H1 (cell line): ENCODE results near the gene DIP2B. TPM values are rescaled to one million over a fixed set of nuclear protein-coding genes. Genes with fewer than 3 reads are reported as not detected.

Experiments
- CTCF ChIA-PET: fragments of 300-600 bp; sonication (Branson Sonifier 250); formaldehyde crosslinking; loops from one replicate; lab custom pipeline; 2021; ENCODE audit not compliant: partially characterized antibody; lab: Charles Lee
- POLR2A ChIA-PET: fragments of 300-600 bp; sonication (Branson Sonifier 250); formaldehyde crosslinking; loops from one replicate; lab custom pipeline; 2021; ENCODE audit warnings: inconsistent platforms; ENCODE audit not compliant: partially characterized antibody; lab: Charles Lee
- DNase-seq, 2 experiments: peaks; one replicate each; pipeline versions ENCODE4 v3.0.0 to v3.0.0-alpha.2; 2010 to 2022; ENCODE audit warnings: low spot score in 2 of 2, low read depth in 1 of 2, mixed read lengths in 1 of 2
- FAIRE-seq: peaks from 2 replicates; lab custom pipeline; 2011; peaks lifted over from hg19 to GRCh38; lab: Jason Lieb, UNC
- H2AFZ ChIP-seq: 2 replicates; pipeline ENCODE4 v1.8.1; 2012; ENCODE audit warnings: low read length, inconsistent platforms
- H2AK5ac ChIP-seq: 2 replicates; pipeline ENCODE4 v1.6.1; 2013; ENCODE audit warnings: low read depth, low read length
- H2BK120ac ChIP-seq: replicated peaks from 2 replicates; pipeline ENCODE3; 2013; ENCODE audit warnings: low read depth, low read length, inconsistent platforms
- H2BK12ac ChIP-seq: 2 replicates; pipeline ENCODE4 v1.6.1; 2013; ENCODE audit warnings: low read depth, low read length
- H2BK15ac ChIP-seq: 2 replicates; pipeline ENCODE4 v1.6.1; 2013; ENCODE audit warnings: low read length
- H2BK20ac ChIP-seq: 2 replicates; pipeline ENCODE4 v1.6.1; 2013; ENCODE audit warnings: low read length
- H2BK5ac ChIP-seq: 2 replicates; pipeline ENCODE4 v1.6.1; 2013; ENCODE audit warnings: low read depth, low read length
- H3K14ac ChIP-seq: 2 replicates; pipeline ENCODE4 v1.6.1; 2013; ENCODE audit warnings: inconsistent platforms; ENCODE audit not compliant: insufficient read length
- H3K18ac ChIP-seq: 2 replicates; pipeline ENCODE4 v1.6.1; 2013; ENCODE audit warnings: low read length; ENCODE audit errors: extremely low read depth
- H3K23ac ChIP-seq: 2 replicates; pipeline ENCODE4 v1.6.1; 2013; ENCODE audit warnings: inconsistent platforms; ENCODE audit not compliant: insufficient read length
- H3K23me2 ChIP-seq: 2 replicates; pipeline ENCODE4 v1.6.1; 2013; ENCODE audit warnings: low read depth, low read length
- H3K27ac ChIP-seq: 2 replicates; pipeline ENCODE4 v1.6.1; 2011; ENCODE audit warnings: low read depth, low read length, inconsistent platforms
- H3K27me3 ChIP-seq, 4 experiments: replicated peaks in 1 of 4; 1 replicate in 1 of 4; 2 replicates in 3 of 4; pipeline versions ENCODE4 v1.6.1 to v1.8.1; 2011 to 2013; ENCODE audit warnings: low read length in 3 of 4, mild to moderate bottlenecking in 3 of 4, inconsistent platforms in 2 of 4, mixed read lengths in 2 of 4, moderate library complexity in 1 of 4; ENCODE audit not compliant: control insufficient read depth in 3 of 4, insufficient read depth in 3 of 4; ENCODE audit errors: extremely low read depth in 1 of 4
- H3K36me3 ChIP-seq, 4 experiments: 2 replicates each; pipeline versions ENCODE4 v1.6.1 to v1.8.1; 2011 to 2013; ENCODE audit warnings: mild to moderate bottlenecking in 4 of 4, low read length in 3 of 4, moderate library complexity in 2 of 4, control low read depth in 1 of 4, inconsistent platforms in 1 of 4; ENCODE audit not compliant: insufficient read depth in 4 of 4, control insufficient read depth in 2 of 4
- H3K4ac ChIP-seq: replicated peaks from 2 replicates; pipeline ENCODE3; 2013; ENCODE audit warnings: low read length, low read depth, mixed read lengths, inconsistent platforms; ENCODE audit not compliant: insufficient read length
- H3K4me1 ChIP-seq, 4 experiments: replicated peaks in 1 of 4; 1 replicate in 1 of 4; 2 replicates in 3 of 4; pipeline versions ENCODE4 v1.6.1 to v1.8.1; 2011 to 2013; ENCODE audit warnings: low read length in 3 of 4, inconsistent platforms in 2 of 4, mixed read lengths in 1 of 4; ENCODE audit not compliant: insufficient read depth in 4 of 4, control insufficient read depth in 3 of 4
- H3K4me2 ChIP-seq, 2 experiments: 2 replicates each; pipeline versions ENCODE4 v1.6.1 to v1.8.1; 2011 to 2013; ENCODE audit warnings: low read depth in 2 of 2, low read length in 2 of 2, control low read depth in 1 of 2, inconsistent platforms in 1 of 2, mild to moderate bottlenecking in 1 of 2; ENCODE audit not compliant: insufficient read depth in 1 of 2
- H3K4me3 ChIP-seq, 4 experiments: fragments of 200-600, 300-600 bp in 1 of 4; sonication (generic), shearing (Covaris generic), sonication (Bioruptor Twin) in 1 of 4; 2 replicates each; pipeline versions ENCODE4 v1.5.1 to v1.8.1; 2011 to 2016; ENCODE audit warnings: low read length in 4 of 4, low read depth in 3 of 4, control low read depth in 2 of 4, inconsistent platforms in 2 of 4, mild to moderate bottlenecking in 2 of 4, mixed read lengths in 1 of 4, moderate library complexity in 1 of 4; ENCODE audit not compliant: insufficient read depth in 2 of 4; ENCODE audit errors: extremely low read depth in 1 of 4
- H3K56ac ChIP-seq: replicated peaks from 2 replicates; pipeline ENCODE3; 2013; ENCODE audit warnings: low read depth, mild to moderate bottlenecking, mixed read lengths, low read length, inconsistent platforms; ENCODE audit not compliant: insufficient read length
- H3K79me1 ChIP-seq: 2 replicates; pipeline ENCODE4 v1.6.1; 2013; ENCODE audit warnings: low read depth, low read length, control low read depth
- H3K79me2 ChIP-seq, 2 experiments: 2 replicates each; pipeline versions ENCODE4 v1.6.1 to v1.8.1; 2012 to 2013; ENCODE audit warnings: low read length in 2 of 2, mild to moderate bottlenecking in 2 of 2, inconsistent platforms in 1 of 2; ENCODE audit not compliant: insufficient read depth in 2 of 2, control insufficient read depth in 1 of 2
- H3K9ac ChIP-seq, 4 experiments: replicated peaks in 1 of 4; 1 replicate in 1 of 4; 2 replicates in 3 of 4; pipeline versions ENCODE4 v1.6.1 to v1.8.1; 2011 to 2013; ENCODE audit warnings: low read depth in 3 of 4, low read length in 3 of 4, control low read depth in 2 of 4, mild to moderate bottlenecking in 2 of 4, moderate library complexity in 2 of 4, inconsistent platforms in 1 of 4; ENCODE audit errors: extremely low read depth in 1 of 4
- H3K9me3 ChIP-seq, 2 experiments: 2 replicates each; pipeline versions ENCODE4 v1.6.1 to v1.8.1; 2012 to 2013; ENCODE audit warnings: mild to moderate bottlenecking in 2 of 2, moderate library complexity in 2 of 2, control low read depth in 1 of 2, inconsistent platforms in 1 of 2, low read depth in 1 of 2, low read length in 1 of 2, mixed read lengths in 1 of 2; ENCODE audit not compliant: insufficient read depth in 2 of 2
- H4K20me1 ChIP-seq, 2 experiments: replicated peaks in 1 of 2; 2 replicates each; pipeline versions ENCODE3 to v1.8.1; 2011 to 2013; ENCODE audit warnings: inconsistent platforms in 2 of 2, low read length in 2 of 2, mild to moderate bottlenecking in 1 of 2; ENCODE audit not compliant: insufficient read depth in 2 of 2, control insufficient read depth in 1 of 2
- H4K5ac ChIP-seq: 2 replicates; pipeline ENCODE4 v1.6.1; 2013; ENCODE audit warnings: low read length, low read depth, mixed read lengths, inconsistent platforms; ENCODE audit not compliant: insufficient read length
- H4K8ac ChIP-seq: 2 replicates; pipeline ENCODE4 v1.8.0; 2013; ENCODE audit warnings: mild to moderate bottlenecking, moderate library complexity, low read length, inconsistent platforms; ENCODE audit not compliant: insufficient read depth; ENCODE audit errors: extremely low read depth
- H4K91ac ChIP-seq: replicated peaks from 2 replicates; pipeline ENCODE3; 2013; ENCODE audit warnings: low read length, mixed read lengths, inconsistent platforms; ENCODE audit not compliant: insufficient read length
- ASH2L ChIP-seq: fragments of 200-600, 300-600 bp; sonication (generic); IDR thresholded peaks from one replicate; pipeline ENCODE4 v1.7.1; 2017; ENCODE audit warnings: low read length
- CEBPB ChIP-seq: IDR thresholded peaks from 2 replicates; pipeline ENCODE4 v1.6.1; 2012; ENCODE audit warnings: low read depth, low read length
- CHD2 ChIP-seq: IDR thresholded peaks from 2 replicates; pipeline ENCODE4 v1.6.1; 2012; ENCODE audit warnings: low read length, improper control_type of control experiment
- EGR1 ChIP-seq: IDR thresholded peaks from 2 replicates; pipeline ENCODE4 v1.6.1; 2011; ENCODE audit warnings: low read depth, low read length, borderline replicate concordance
- FOSL1 ChIP-seq: IDR thresholded peaks from 2 replicates; pipeline ENCODE4 v1.6.1; 2011; ENCODE audit warnings: mild to moderate bottlenecking, low read depth, low read length, moderate library complexity; ENCODE audit not compliant: insufficient read depth
- KDM1A ChIP-seq: fragments of 200-600, 300-600 bp; sonication (generic); IDR thresholded peaks from 2 replicates; pipeline ENCODE4 v1.7.1; 2016; ENCODE audit warnings: mild to moderate bottlenecking, low read length, borderline replicate concordance
- KDM5A ChIP-seq: fragments of 200-600 bp; IDR thresholded peaks from 2 replicates; pipeline ENCODE4 v1.7.1; 2012; ENCODE audit warnings: mild to moderate bottlenecking, low read length, inconsistent platforms, mixed read lengths
- MAX ChIP-seq: IDR thresholded peaks from 2 replicates; pipeline ENCODE4 v1.6.1; 2012; ENCODE audit warnings: inconsistent platforms
- NANOG ChIP-seq: IDR thresholded peaks from 2 replicates; pipeline ENCODE4 v1.6.1; 2011; ENCODE audit warnings: low read length, low read depth, mild to moderate bottlenecking, inconsistent platforms; ENCODE audit not compliant: insufficient read depth, poor library complexity, severe bottlenecking
- NRF1 ChIP-seq: IDR thresholded peaks from 2 replicates; pipeline ENCODE4 v1.6.1; 2011; ENCODE audit warnings: mild to moderate bottlenecking, low read depth, low read length, improper control_type of control experiment
- RAD21 ChIP-seq, 2 experiments: IDR thresholded peaks in 1 of 2; conservative IDR thresholded peaks in 1 of 2; 2 replicates each; pipeline ENCODE4 v1.6.1; 2011; ENCODE audit warnings: low read depth in 2 of 2, low read length in 2 of 2, improper control_type of control experiment in 1 of 2, inconsistent platforms in 1 of 2, mild to moderate bottlenecking in 1 of 2, moderate library complexity in 1 of 2
- RBBP5 ChIP-seq: IDR thresholded peaks from 2 replicates; pipeline ENCODE4 v1.7.1; 2012; ENCODE audit warnings: low read depth, mild to moderate bottlenecking, inconsistent platforms, low read length, moderate library complexity, borderline replicate concordance
- RFX5 ChIP-seq: IDR thresholded peaks from 2 replicates; pipeline ENCODE4 v1.6.1; 2011; ENCODE audit warnings: low read depth, low read length, improper control_type of control experiment, borderline replicate concordance
- SP4 ChIP-seq: IDR thresholded peaks from 2 replicates; pipeline ENCODE4 v1.6.1; 2012; ENCODE audit warnings: low read length, inconsistent platforms
- ZNF274 ChIP-seq: IDR thresholded peaks from 2 replicates; pipeline ENCODE4 v1.7.0; 2012; ENCODE audit warnings: low read length, borderline replicate concordance; ENCODE audit errors: extremely low read depth
- WGBS, 2 experiments: shearing (Covaris generic) in 1 of 2; methylation state at CpG; one replicate each; pipeline versions ENCODE4 v1.1.6 to v1.1.7; 2013 to 2015; ENCODE audit warnings: low lambda C conversion rate in 2 of 2, mixed read lengths in 2 of 2, inconsistent platforms in 1 of 2, low coverage in 1 of 2, missing lambda C conversion rate in 1 of 2; ENCODE audit not compliant: insufficient replicate concordance in 2 of 2, insufficient coverage in 1 of 2, insufficient read length in 1 of 2; ENCODE audit errors: extremely low coverage in 1 of 2, missing lambda C conversion rate in 1 of 2; 5-methylcytosine and 5-hydroxymethylcytosine counted together
- polyA plus RNA-seq, 7 experiments: library from polyadenylated mRNA; depleted of rRNA in 3 of 7; stranded (reverse) in 5 of 7; unstranded in 2 of 7; fragments of >200 nt in 5 of 7; fragments of 200-250 nt in 2 of 7; gene quantifications; 1 replicate in 5 of 7; 2 replicates in 1 of 7; 4 replicates in 1 of 7; pipeline versions ENCODE4 v1.2.1 to v1.2.3, GENCODE V29; 2011 to 2013; ENCODE audit warnings: missing spikeins in 2 of 7, mixed read lengths in 2 of 7
- total RNA-seq: library from RNA; stranded (reverse); fragmentation: NEBNext Ultra II Directional; extraction: Animal tissue kit (Norgen Biotek cat#: 25700); gene quantifications from 2 replicates; pipeline ENCODE4 v1.2.1, GENCODE V29; 2021

DIP2B gene
- total and polyA plus RNA-seq, 2 of the 8 experiments (the other 6 are each of a cell fraction or from before 2014, with no cell fraction given), result 11.1 to 29.6 TPM

- H3K4me3 ChIP-seq, result no peak overlapping the region
- H4K5ac ChIP-seq, result no peak overlapping the region
- H4K91ac ChIP-seq, result no peak overlapping the region
- 90% methylated on average over 3 of the region's 3 CpGs; no CpG with 5 or more reads in 1 of the 2 experiments for WGBS, 2 experiments
- H3K4ac ChIP-seq, result no peak overlapping the region
- no peak overlapping the region for H2BK12ac ChIP-seq
- no peak overlapping the region for H3K18ac ChIP-seq
- H3K4me1 ChIP-seq, result no peaks in the 10 kb centered on the region
- H3K14ac ChIP-seq, result no peak overlapping the region
- no peaks in the 10 kb centered on the region for H4K20me1 ChIP-seq
- CTCF ChIA-PET, result interaction anchor here (0.8 to 1.2 kb wide), 4 partner anchors 9 to 225 kb away, joined by 3 to 6 read pairs (median 4); no protein-coding TSS in a partner anchor
- H3K56ac ChIP-seq, result no peak overlapping the region
- POLR2A ChIA-PET, result interaction anchor here (2.0 kb wide), 1 partner anchor 31 kb away, joined by 5 read pairs; no protein-coding TSS in a partner anchor
- H4K8ac ChIP-seq, result no peak overlapping the region
- H3K9me3 ChIP-seq, result no peaks in the 10 kb centered on the region
- H3K79me1 ChIP-seq, result no peaks in the 10 kb centered on the region
- no peaks in the 10 kb centered on the region for H3K23me2 ChIP-seq
- H3K36me3 ChIP-seq, result peaks cover 4 to 18% (median 13%) of the 10 kb centered on the region in 4 experiments; a peak in 5 of 8 replicates
- H3K9ac ChIP-seq, result no peak overlapping the region
- no peak for DNase-seq
- no peak overlapping the region for H2BK5ac ChIP-seq
- no peaks in the 10 kb centered on the region for H3K27me3 ChIP-seq
- H3K23ac ChIP-seq, result no peak overlapping the region
- H2BK120ac ChIP-seq, result no peak overlapping the region
- H2AK5ac ChIP-seq, result no peak overlapping the region
- H2AFZ ChIP-seq, result no peak overlapping the region
- H2BK20ac ChIP-seq, result no peak overlapping the region
- H3K79me2 ChIP-seq, result no peaks in the 10 kb centered on the region
- no peak overlapping the region for H3K27ac ChIP-seq
- no peak overlapping the region for H2BK15ac ChIP-seq
- no peak for FAIRE-seq
- H3K4me2 ChIP-seq, result no peak overlapping the region
- TF ChIP-seq KDM5A (no peak), NRF1 (no peak), FOSL1 (no peak), CEBPB (no peak), ASH2L (no peak), RBBP5 (no peak), RFX5 (no peak), ZNF274 (no peak), SP4 (no peak), NANOG (no peak), RAD21 (IDR thresholded peaks at IDR 0.05 in 1 of 2, conservative IDR thresholded peaks at IDR 0.05 in 1 of 2; ENCODE audit: low read depth in 2 of 2, low read length in 2 of 2) (no peak), MAX (no peak), EGR1 (no peak), KDM1A (no peak), CHD2 (no peak)
Measured at GRCh38 chr12:50733706-50734105, 228.9 kb downstream of the DIP2B start.
